Thyroid gland (tissue), 4 donors: ENCODE measurements around the gene ADI1. TPM values are rescaled to one million over a fixed set of nuclear protein-coding genes. Genes with fewer than 3 reads are reported as not detected.

Experiments
- DNase-seq, 2 donors: peaks; one replicate each; pipeline ENCODE4 v3.0.0-alpha.2; 2019
- H3K27ac ChIP-seq, 3 donors: fragments of 200-600 bp; sonication (generic); 1 replicate in 2 of 3; 2 replicates in 1 of 3; pipeline ENCODE4 v1.5.1; 2016 to 2019; ENCODE audit warnings: mild to moderate bottlenecking in 1 of 3, moderate library complexity in 1 of 3
- H3K27me3 ChIP-seq: fragments of 200-600 bp; sonication (generic); one replicate; pipeline ENCODE4 v1.5.1; 2019
- H3K36me3 ChIP-seq, 2 donors: fragments of 200-600 bp; sonication (generic); one replicate each; pipeline ENCODE4 v1.5.1; 2016 to 2019
- H3K4me1 ChIP-seq, 2 donors: fragments of 200-600 bp; sonication (generic); one replicate each; pipeline ENCODE4 v1.5.1; 2017 to 2019
- H3K4me3 ChIP-seq, 3 donors: fragments of 200-600 bp; sonication (generic); replicated peaks in 1 of 3; 1 replicate in 2 of 3; 2 replicates in 1 of 3; pipeline ENCODE4 v1.5.1; 2016; ENCODE audit warnings: mild to moderate bottlenecking in 1 of 3
- H3K9me3 ChIP-seq: fragments of 200-600 bp; sonication (generic); one replicate; pipeline ENCODE4 v1.5.1; 2017
- CTCF ChIP-seq, 6 experiments: fragments of 200-600 bp in 3 of 6; fragments of 450-650 bp in 3 of 6; sonication (generic) in 3 of 6; IDR thresholded peaks; one replicate each; pipeline ENCODE4 v1.5.1; 2016 to 2019; ENCODE audit warnings: antibody characterized with exemption in 6 of 6, mild to moderate bottlenecking in 2 of 6, inconsistent platforms in 1 of 6, moderate library complexity in 1 of 6
- POLR2A ChIP-seq, 2 donors: fragments of 450-650 bp; IDR thresholded peaks; one replicate each; pipeline ENCODE4 v1.6.1; 2017; ENCODE audit warnings: antibody characterized with exemption in 2 of 2, mild to moderate bottlenecking in 2 of 2, moderate library complexity in 1 of 2
- WGBS, 2 donors: methylation state at CpG; one replicate each; pipeline ENCODE4 v1.1.5; 2017; 5-methylcytosine and 5-hydroxymethylcytosine counted together
- intact Hi-C: fragments of 100-400 bp; cut with DNase I; formaldehyde crosslinking; loops from one replicate; pipeline ENCODE4 v1.15.1; 2023
- total RNA-seq, 4 donors: library from RNA; depleted of rRNA; stranded (reverse); fragments of >200 nt; gene quantifications; one replicate each; pipeline ENCODE4 v1.2.3, GENCODE V29; 2016

The ADI1 gene
- total RNA-seq, 4 donors from 2014 or later: 35.9 to 65.1 (median 59.2) TPM

GRCh38 chr2:3470166-3470651, 49.1 kb downstream of the ADI1 start:
- H3K27ac ChIP-seq: no peak overlapping the region
- TF ChIP-seq POLR2A (IDR thresholded peaks at IDR 0.05): no peak
- TF ChIP-seq CTCF (IDR thresholded peaks at IDR 0.05): no peak
- intact Hi-C loops: no loop called here
- H3K9me3 ChIP-seq: no peaks in the 10 kb centered on the region
- H3K36me3 ChIP-seq: peaks cover 46% of the 10 kb centered on the region in 2 donors
- DNase-seq: no peak
- H3K4me3 ChIP-seq: no peak overlapping the region
- WGBS, 2 donors: 91 to 93% methylated on average over 4 to 16 of the region's 17 CpGs
- H3K27me3 ChIP-seq: no peaks in the 10 kb centered on the region
- no peaks in the 10 kb centered on the region for H3K4me1 ChIP-seq

DNA sequence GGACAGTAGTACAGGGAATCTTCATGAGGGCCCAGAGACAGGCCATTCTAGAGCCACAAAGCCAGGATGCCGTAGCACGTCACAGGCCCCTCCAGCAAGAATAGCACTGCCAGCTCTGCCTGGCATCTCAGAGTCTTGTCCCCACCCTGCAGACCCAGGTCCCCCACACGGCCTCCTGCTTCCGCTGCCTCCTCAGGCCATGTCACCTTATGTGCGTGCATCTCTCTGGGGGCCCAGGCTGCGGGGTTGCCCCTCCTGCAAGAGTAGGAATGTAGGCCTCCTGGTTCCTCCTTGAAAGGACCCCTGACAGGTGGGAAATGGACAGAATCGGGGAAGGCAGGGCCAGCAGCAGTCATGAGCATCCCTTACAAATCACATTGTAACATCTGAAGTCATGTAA, 49.8 kb downstream of the ADI1 start:
- no peak overlapping the region for H3K4me3 ChIP-seq
- no peak for DNase-seq
- H3K9me3 ChIP-seq: no peaks in the 10 kb centered on the region
- H3K36me3 ChIP-seq: peaks cover 51% of the 10 kb centered on the region in 2 donors
- H3K27ac ChIP-seq: no peak overlapping the region
- no peaks in the 10 kb centered on the region for H3K27me3 ChIP-seq
- TF ChIP-seq POLR2A (IDR thresholded peaks at IDR 0.05): no peak
- no peak for TF ChIP-seq CTCF (IDR thresholded peaks at IDR 0.05)
- no peaks in the 10 kb centered on the region for H3K4me1 ChIP-seq
- intact Hi-C loops: loop anchor here (10.0 kb wide), 1 partner anchor 285 kb away; no protein-coding TSS in a partner anchor
- 95 to 98% methylated on average over 7 of the region's 7 CpGs for WGBS, 2 donors

DNA sequence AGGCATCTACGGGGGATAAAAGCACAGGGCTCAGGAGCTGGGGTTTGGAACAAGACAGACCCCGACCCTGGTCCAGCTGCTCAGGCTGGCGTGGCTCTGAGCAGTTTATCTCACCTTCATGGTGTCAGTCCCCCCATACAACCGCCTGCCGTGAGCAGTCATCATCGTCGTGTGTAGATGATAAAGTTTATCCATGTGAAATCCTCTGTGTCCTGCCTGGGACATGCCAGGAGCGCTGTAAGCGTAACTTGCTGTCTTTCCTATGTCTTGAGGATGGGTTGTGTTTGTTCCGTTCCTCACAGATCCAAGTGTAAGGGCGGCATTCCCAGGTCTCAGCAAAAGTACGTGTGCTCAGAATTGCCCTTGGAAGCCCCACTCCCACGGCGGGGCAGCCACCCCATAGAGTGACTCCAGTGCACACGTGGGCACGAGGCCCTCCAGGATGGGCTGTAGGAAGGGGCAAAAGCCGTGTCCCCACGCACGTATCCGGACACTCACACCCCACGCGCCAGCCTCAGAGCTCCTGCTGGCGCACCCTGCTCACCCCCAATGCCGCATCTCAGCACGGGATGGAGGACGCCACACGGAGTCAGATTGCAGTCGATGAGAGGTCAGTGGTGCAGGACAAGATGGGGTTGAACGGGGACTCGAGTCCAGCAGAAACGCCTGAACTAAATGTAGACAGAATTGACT, 50.9 kb downstream of the ADI1 start:
- no peak for DNase-seq
- H3K9me3 ChIP-seq: no peaks in the 10 kb centered on the region
- TF ChIP-seq POLR2A (IDR thresholded peaks at IDR 0.05): no peak
- no peak for TF ChIP-seq CTCF (IDR thresholded peaks at IDR 0.05)
- intact Hi-C loops: loop anchor here (10.0 kb wide), 1 partner anchor 284 kb away; no protein-coding TSS in a partner anchor
- peaks cover 47 to 52% of the 10 kb centered on the region in 2 donors for H3K36me3 ChIP-seq
- 93 to 95% methylated on average over 26 to 31 of the region's 31 CpGs for WGBS, 2 donors
- H3K4me1 ChIP-seq: no peaks in the 10 kb centered on the region
- H3K27ac ChIP-seq: no peak overlapping the region
- no peak overlapping the region for H3K4me3 ChIP-seq
- H3K27me3 ChIP-seq: no peaks in the 10 kb centered on the region

- no peak for DNase-seq
These were observed 51.7 kb downstream of the ADI1 start for GRCh38 chr2:3467654-3468053.

More at GRCh38 chr2:3467654-3468053, 51.7 kb downstream of the ADI1 start:
- H3K27me3 ChIP-seq: no peaks in the 10 kb centered on the region
- H3K27ac ChIP-seq: no peak overlapping the region
- TF ChIP-seq POLR2A (IDR thresholded peaks at IDR 0.05): no peak
- no peak for TF ChIP-seq CTCF (IDR thresholded peaks at IDR 0.05)
- H3K4me1 ChIP-seq: no peaks in the 10 kb centered on the region
- H3K9me3 ChIP-seq: no peaks in the 10 kb centered on the region
- intact Hi-C loops: loop anchor here (10.0 kb wide), 1 partner anchor 283 kb away; no protein-coding TSS in a partner anchor
- 97 to 98% methylated on average over 11 to 15 of the region's 15 CpGs for WGBS, 2 donors
- H3K36me3 ChIP-seq: peaks cover 46 to 52% of the 10 kb centered on the region in 2 donors
- no peak overlapping the region for H3K4me3 ChIP-seq
